NCI-H526 treated with DMSO at 0.1 percent for 48 hours (cell line): ENCODE measurements around the gene ORAI3.

Source experiments
- DNase-seq: peaks from one replicate; lab custom pipeline; 2025; lab: John Stamatoyannopoulos, UW

The ORAI3 gene

DNA sequence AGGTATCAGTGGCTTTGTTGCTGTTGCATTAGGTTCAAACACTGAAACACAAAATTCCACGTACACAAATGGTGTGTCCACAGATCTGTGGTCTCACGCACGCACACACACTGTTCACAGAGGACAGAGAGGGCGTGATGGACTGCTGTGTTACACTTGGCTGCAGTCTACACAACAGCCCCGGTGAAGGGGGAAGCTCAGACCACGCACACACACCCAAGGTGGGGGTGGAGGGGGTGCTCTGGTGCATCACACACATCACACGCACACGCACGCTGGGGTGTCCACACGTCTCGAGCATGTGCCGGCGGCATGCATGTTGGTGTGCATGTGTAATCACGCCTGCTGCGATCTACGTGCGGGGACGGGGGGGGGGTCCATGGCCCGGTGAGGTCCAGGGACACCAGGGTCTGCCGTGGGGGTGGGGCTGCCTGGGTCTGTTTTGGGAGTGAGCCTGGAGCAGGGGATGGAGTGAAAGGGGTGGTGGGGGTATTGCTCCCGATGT, 43.5 kb downstream of the ORAI3 start:
- DNase-seq: no peak

DNA sequence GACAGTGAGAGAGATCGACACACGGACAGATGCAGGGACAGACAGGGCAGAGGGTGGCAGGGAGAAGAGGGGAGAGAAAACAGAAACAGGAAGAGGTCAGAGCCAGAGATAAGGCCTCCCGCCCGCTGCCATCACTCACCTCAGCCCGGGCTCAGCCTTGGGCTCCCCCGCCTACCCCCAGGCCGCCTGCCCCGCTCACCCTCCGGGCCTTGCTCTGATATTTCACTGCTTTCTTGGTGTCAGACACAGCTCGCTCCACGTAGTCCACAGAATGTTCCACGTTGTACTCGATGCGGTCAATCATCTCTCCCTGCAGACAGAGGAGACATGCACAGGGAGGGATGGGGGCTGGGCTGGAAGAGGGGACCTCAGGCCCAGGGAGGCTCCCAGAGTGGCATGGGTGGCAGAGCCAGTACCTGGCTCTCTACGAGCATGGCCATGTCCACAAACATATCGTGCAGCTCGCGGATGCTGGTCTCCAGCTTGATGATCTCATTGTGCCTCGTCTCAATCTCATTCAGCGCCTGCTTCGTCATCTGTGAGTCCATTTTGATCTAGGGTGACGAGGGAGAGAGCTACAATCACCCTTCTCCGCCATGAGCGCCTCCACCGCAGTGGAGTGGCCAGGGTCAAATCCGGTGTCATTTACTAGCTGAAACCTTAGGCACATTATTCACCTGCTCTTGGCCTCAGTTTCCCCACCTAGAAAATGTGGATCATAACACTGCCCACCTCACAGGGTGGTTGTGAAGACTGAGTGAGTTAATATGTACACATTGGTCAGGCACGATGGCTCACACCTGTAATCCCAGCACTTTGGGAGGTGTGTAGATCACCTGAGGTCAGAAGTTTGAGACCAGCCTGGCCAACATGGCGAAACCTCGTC, 44.3 kb downstream of the ORAI3 start:
- no peak for DNase-seq

DNA sequence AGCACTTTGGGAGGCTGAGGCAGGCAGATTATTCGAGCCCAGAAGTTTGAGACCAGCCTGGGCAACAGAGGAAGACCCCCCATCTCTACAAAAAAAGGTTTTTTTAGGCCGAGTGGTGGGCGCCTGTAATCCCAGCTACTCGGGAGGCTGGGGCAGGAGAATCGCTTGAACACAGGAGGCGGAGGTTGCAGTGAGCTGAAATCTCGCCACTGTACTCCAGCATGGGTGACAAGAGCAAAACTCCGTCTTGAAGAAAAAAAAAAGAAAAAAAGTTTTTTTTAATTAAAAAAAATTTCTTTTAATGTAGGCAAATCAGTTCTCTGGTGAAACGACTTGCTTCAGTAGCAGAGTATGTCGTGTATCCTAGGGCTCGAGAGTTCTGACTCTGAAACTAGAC, 47.1 kb downstream of the ORAI3 start:
- no peak for DNase-seq

DNA sequence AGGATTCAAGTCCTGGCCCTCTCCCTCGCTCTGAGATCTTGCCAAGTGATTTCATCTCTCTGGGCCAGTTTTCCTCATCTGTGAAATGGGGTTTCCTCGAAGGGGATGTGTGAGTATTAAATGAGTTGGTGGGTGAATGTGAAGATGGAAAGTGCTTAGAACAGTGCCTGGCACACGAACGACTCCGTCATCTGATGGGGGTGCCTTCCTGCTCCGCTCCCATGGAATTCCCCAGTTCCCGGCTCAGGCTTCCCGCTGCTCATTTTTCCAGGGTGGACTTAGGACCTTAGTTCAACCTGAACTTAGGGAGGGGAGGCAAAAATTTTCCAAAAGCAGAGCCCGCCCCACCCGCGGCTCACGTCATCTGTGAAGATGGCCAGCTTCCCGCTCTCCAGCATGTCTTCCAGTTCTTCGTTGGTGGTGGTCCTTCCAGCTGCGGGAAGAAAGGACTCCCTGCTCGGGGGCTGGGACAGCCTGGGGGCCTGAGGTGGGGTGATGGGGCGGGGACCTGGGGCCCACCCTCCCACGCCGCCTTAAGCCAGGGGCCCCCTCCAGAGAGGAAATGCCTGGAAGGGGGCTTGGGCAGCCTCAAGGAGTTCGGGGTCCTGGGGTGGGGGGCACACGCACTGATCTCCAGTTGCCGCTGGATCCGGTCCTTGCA, 47.6 kb downstream of the ORAI3 start:
- DNase-seq: no peak

DNA sequence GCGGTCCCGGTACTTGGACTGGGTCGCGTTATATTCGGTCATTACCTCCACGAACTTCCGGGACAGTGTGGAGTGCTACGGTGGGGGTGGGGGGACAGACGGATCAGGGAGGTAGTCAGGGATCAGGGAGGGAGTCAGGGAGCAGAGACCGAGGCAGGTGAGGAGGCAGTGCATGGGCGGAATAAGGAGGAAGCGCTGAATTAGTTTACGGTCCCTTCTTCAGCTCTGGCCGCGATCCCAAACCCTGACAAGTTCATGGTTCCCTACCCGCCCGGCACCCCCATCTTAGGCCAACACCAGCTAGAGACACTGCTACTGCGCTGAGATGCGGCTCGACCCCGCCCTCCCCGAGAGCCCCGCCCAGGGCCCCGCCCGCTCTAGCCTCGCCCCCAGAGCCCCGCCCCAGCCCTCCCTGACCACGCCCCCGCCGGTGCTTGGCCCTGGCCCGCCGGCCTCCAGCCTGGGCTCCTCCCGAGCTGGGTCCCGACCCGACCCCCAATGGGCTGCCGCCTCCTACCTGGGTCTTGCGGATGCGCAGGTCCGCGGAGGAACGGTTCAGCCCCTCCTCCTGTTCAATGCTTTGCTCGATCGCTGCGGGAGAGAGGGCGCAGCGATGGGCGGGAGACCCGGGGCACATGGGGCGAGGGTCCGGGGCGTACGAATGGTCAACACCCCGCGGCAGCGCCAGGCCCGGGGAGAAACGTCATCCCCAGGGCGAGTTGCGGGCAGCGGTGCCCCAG, 48.3 kb downstream of the ORAI3 start:
- DNase-seq: no peak

DNA sequence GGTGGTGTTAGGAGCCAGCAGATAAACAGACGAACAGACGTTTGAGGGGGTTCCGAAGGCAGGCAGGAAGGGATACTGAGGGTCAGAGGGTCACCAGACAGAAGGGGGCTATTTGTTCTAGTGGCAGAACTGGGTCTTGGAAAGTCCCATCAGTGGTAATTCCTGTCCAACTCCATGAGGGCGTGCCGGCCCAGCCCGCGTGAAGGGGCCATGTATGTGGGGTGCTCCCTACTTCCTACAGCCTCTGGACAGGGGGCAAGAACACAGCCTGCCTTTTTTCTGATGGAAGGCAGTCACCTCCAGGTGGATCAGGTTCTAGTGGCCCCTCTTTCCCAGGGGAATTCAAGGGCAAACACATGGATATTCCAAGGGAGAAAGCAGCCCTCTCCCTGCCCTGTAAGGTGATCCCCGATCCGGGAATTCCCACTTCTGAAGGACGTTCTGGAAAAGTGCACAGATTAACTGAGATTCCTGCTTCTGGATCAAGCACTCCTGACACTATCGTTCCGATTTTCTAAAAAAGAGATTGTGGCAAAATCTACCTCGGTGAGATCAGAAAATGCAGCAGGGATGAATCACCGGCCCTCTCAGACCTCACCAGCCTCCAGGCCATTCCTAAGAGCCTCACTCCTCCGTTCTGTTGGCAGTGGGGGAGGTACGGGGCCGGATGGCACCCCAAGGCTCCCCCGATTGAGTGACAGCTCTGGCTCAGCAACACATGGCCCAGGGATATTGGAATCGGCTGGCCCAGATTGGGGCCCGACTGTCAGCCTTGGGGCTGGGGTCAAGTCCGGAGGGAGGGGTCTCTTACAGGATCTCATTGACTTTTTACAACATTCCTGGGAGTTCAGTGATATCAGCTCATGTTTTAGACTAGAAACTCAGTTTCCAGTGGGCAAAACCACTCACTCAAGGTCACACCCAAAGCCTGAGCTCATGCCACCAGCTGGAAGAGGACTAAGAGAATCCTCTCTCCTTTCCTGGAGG, 49.1 kb downstream of the ORAI3 start:
- no peak for DNase-seq

DNA sequence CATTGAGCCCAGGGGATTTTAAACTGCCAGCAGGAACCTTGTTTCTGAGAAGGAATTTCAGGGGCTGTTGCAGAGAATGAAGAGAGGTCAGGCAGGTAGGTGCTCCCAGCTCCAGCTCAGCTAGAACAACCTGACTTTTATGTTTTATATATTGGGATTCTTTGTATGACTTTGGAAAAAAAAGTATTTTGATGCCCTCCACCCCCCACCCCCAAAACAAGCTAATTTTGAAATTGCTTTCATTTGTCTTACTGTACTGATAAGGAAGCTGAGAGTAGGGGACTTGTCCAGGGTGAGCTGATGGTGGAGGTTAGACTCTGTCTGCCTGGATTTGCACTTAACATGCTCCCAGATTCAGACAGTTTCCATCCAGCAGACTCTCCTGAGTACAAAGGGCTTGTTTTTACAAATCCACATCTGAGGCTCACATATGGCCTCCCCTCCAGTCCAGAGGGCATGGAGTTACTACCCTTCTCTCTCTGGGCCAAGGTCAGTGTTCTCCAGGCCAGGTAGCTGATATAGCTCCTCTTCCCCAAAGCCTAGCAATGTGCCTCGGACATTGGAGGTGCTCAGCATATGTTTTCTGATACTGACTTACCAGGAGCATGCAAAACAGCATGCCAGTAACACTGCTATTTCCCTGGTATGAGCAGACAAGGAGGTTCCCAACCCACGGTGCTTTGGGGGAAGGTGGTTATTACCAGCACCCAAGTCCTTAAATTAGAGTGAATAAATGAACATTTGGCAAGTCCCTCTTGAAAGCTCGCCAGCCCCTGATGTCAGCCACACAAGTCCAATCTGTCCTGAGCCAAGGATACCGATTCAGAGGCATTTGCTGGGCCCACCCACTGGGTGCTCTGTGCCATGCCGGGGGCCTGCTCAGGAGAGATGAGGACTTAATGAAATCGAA, 50.2 kb downstream of the ORAI3 start:
- DNase-seq: no peak

DNA sequence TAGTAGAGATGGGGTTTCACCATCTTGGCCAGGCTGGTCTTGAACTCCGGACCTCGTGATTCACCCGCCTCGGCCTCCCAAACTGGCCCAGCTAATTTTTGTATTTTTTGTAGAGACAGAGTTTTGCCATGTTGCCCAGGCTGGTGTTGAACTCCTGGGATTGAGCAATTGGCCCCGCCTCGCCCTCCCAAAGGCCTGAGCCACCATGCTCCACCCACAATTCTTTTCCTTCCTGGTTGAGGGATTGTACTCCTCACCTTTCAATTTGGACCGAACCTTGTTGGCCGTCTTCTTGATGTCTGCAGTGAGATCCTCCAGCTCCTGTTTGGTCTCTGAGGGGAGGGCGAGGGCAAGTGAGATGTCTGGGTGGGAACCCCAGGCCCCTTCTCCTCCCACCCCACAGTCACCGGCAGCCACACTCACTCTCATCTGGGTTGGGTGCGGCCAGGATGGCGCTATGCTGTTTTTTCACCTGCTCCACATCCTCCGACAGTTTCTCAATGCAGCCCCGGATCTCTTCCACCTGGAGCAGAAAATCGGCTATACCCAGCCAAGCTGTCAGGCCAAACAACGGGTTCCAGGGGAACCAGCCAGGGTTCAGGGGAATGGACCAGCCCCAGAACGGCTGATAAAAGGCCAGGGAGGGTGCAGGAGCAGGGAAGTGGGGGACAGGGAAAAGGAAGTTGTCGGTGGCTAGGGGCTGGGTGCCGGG, 52.0 kb downstream of the ORAI3 start:
- no peak for DNase-seq

DNA sequence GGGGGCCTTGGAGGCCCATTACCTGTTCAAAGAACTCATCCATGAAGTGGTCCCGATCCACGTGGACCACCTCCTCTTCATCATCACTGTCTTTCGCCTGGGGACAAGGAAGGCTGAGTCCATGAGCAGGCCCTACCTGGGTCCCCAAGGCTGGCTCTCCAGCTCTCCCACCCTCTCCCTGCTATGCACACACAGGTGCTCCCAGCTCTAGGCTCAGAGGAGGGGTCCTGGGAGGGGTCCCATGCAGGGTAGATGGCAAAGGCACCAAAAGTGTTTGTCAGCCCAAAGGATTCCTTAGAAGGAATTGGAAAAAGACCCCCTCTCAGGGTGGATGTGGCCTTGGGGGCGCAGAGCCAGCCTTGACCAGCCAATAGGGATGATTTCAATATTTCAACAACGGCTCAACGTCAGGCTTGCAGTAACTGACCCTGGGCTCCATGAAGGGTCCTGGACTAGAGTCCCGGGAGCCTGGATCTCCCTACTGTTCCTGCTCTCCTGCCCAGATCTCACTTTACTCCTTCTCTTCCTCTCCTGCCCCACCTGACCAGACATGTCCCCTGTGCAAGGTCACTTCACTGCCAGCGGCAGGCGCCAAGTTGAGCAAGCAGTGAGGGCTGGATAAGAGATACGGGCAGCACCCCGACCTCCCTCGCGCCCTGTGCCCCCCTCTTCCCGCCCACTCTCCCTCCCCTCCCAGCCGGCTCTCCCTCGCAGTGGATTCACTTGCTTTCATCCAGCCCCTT, 52.8 kb downstream of the ORAI3 start:
- no peak for DNase-seq

DNA sequence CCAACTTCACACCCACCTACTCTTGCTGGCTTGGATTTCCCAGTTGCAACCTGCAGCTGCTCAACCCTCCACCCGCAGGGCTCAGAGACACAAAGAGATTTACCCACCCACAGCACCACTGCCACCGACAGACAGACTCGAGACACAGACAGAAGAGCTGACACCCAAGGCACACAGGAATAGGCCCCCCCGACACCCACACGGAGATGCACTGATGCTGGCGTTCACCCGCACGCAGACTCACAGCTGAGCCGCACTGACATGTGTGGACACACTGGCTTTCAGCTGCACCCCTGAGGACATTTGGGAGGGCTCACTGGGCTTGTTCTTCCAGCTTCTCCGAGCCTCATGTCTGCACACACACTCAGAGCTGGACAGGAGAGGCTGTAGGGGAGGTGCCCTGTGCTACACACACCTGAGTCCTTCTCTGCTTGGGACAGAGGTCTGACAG, 53.4 kb downstream of the ORAI3 start:
- DNase-seq: no peak

DNA sequence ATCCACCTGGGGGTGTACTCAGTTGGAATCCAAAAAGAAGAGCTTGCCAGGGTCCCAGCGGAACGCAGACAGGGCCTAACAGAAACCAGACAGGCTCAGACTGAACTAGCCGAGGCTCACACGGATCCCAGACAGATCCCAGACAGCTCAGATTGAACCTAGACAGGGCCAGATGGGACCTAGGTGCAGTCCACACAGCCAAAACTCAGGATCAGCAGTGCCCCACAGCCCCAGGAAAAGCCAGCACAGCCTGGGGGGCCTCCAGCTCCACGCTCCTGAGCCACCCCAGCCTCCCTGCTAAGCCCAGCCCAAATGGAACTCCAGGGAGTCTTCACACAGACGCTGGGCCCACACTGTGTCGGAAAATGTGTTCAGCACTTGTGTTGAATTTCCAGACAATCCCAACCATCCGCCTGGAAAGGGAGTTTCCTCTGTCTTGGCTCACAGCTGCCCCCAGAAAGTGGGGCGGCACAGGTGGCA, 54.0 kb downstream of the ORAI3 start:
- no peak for DNase-seq

DNA sequence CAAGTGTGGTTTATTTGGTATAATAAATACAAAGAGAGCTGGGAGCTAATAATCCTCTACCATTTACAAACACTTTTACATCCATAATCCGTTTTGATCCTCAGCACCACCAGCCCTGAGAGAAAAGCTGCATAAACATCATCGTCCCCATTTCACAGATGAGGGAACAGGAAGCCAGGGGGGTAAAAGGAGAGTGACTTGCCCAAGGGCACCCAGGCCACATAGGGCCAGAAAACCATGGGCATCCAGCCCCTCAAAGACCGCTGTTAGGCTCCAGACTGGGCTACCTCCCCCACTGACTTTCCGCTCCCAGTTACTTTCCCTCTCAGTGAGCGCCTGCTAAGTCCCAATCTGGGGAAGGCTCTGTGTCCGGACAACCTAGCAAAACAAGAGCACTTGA, 54.9 kb downstream of the ORAI3 start:
- DNase-seq: no peak
